CD4-positive, alpha-beta T cell (primary cell): Measurements from ENCODE around the gene YWHAG. TPM values are rescaled to one million over a fixed set of nuclear protein-coding genes. Genes with fewer than 3 reads are reported as not detected.

Experiments used
- ATAC-seq: fragments of 200-7000 bp; cut with Tn5 transposase; one replicate; pipeline ENCODE4 v1.10.0; 2022; ENCODE audit warnings: mild to moderate bottlenecking; ENCODE audit not compliant: poor library complexity
- CTCF ChIA-PET: fragments of 350-600 bp; sonication (Branson Sonifier 250); formaldehyde crosslinking; loops from one replicate; lab custom pipeline; 2021; ENCODE audit warnings: antibody characterized with exemption, inconsistent platforms; lab: Charles Lee
- POLR2A ChIA-PET: fragments of 350-600 bp; sonication (Branson Sonifier 250); formaldehyde crosslinking; loops from one replicate; lab custom pipeline; 2021; ENCODE audit warnings: antibody characterized with exemption, inconsistent platforms; lab: Charles Lee
- DNase-seq, 14 experiments: peaks; one replicate each; pipeline ENCODE4 v3.0.0-alpha.2; 2013 to 2020; ENCODE audit warnings: mixed read lengths in 2 of 14
- H3K27ac ChIP-seq, 2 donors: one replicate each; pipeline versions ENCODE4 v1.5.1 to v1.7.0; 2013; ENCODE audit warnings: low read length in 2 of 2, low read depth in 1 of 2, mild to moderate bottlenecking in 1 of 2
- H3K27me3 ChIP-seq, 2 experiments: 1 replicate in 1 of 2; 2 replicates in 1 of 2; pipeline versions ENCODE4 v1.6.1 to v1.7.0; 2013; ENCODE audit warnings: low read length in 2 of 2, control low read depth in 1 of 2, mild to moderate bottlenecking in 1 of 2, moderate library complexity in 1 of 2; ENCODE audit not compliant: insufficient read depth in 2 of 2, control insufficient read depth in 1 of 2
- H3K36me3 ChIP-seq: one replicate; pipeline ENCODE4 v1.6.1; 2013; ENCODE audit warnings: low read length, control low read depth; ENCODE audit not compliant: insufficient read depth
- H3K4me1 ChIP-seq: one replicate; pipeline ENCODE4 v1.6.1; 2013; ENCODE audit warnings: low read length, control low read depth; ENCODE audit not compliant: insufficient read depth
- H3K4me3 ChIP-seq: one replicate; pipeline ENCODE4 v1.5.1; 2013; ENCODE audit warnings: mild to moderate bottlenecking, low read length, moderate library complexity
- H3K9me3 ChIP-seq, 2 experiments: 1 replicate in 1 of 2; 2 replicates in 1 of 2; pipeline versions ENCODE4 v1.6.1 to v1.7.0; 2013; ENCODE audit warnings: low read length in 2 of 2, mild to moderate bottlenecking in 2 of 2, control low read depth in 1 of 2, moderate library complexity in 1 of 2; ENCODE audit not compliant: control insufficient read depth in 1 of 2, insufficient read depth in 1 of 2
- H3K27ac Mint-ChIP-seq: one replicate; pipeline ENCODE4 v1.8.0; 2020; ENCODE audit warnings: mixed read lengths
- H3K27me3 Mint-ChIP-seq: one replicate; pipeline ENCODE4 v1.8.0; 2021; ENCODE audit warnings: mixed read lengths
- H3K36me3 Mint-ChIP-seq: one replicate; pipeline ENCODE4 v1.8.0; 2021; ENCODE audit warnings: low read depth, mixed read lengths
- H3K4me1 Mint-ChIP-seq: one replicate; pipeline ENCODE4 v1.8.0; 2021; ENCODE audit warnings: low read depth, mixed read lengths
- H3K4me3 Mint-ChIP-seq: one replicate; pipeline ENCODE4 v1.8.0; 2020; ENCODE audit warnings: mild to moderate bottlenecking, mixed read lengths
- H3K9me3 Mint-ChIP-seq: one replicate; pipeline ENCODE4 v1.8.0; 2020; ENCODE audit warnings: mixed read lengths
- intact Hi-C, 2 experiments: fragments of 100-400 bp; cut with DNase I in 1 of 2; cut with micrococcal nuclease in 1 of 2; formaldehyde crosslinking; loops; one replicate each; pipeline versions ENCODE4 v1.15.1 to v1.9.0; 2023 to 2025; cut with DNase I, micrococcal nuclease
- total RNA-seq, 174 experiments: library from RNA in 2 of 174; stranded (reverse) in 2 of 174; gene quantifications; one replicate each; pipeline ENCODE4 v1.2.3 and lab custom pipeline; 2021 to 2026
- TF ChIP-seq, protein P1 (sequence below): fragments of 200-600 bp; IDR thresholded peaks from one replicate; pipeline ENCODE4 v1.8.0; 2022; ENCODE audit warnings: antibody characterized with exemption, mild to moderate bottlenecking

Gene YWHAG
- total RNA-seq, 2 experiments from 2014 or later: 23.4 to 24.3 TPM

DNA sequence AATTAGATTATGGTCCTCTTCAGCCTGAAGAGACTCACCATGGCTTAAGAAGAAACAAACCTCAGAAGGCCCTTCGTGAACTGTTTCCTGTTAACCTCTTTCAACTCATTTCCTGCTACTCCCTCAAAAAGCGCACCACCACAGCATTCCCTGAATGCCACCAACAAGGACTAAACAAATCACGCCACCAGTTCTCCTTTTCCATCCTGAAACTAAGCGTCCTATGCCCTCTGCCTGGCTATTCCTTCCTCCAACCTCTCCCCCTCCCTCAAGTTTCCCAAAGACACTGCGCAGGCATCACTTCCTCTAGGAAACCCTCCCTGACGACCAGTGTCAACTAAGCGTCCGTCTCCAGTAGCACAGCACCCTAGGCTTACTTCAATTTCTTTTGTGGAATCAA is 12.0 kb downstream of the YWHAG start:
- intact Hi-C loops: no loop called here
- H3K27me3 ChIP-seq: no peaks in the 10 kb centered on the region
- Mint-ChIP-seq H3K9me3 (no peaks in the 10 kb centered on the region), H3K4me3 (peak overlapping the region; percentile 61), H3K4me1 (peaks cover 73% of the 10 kb centered on the region), H3K36me3 (peaks cover 86% of the 10 kb centered on the region), H3K27ac (peak overlapping the region; percentile 18), H3K27me3 (no peaks in the 10 kb centered on the region)
- H3K27ac ChIP-seq: no peak overlapping the region
- DNase-seq: no peak
- CTCF ChIA-PET: no interaction called here
- H3K36me3 ChIP-seq: peaks cover 50% of the 10 kb centered on the region
- POLR2A ChIA-PET: no interaction called here
- H3K4me3 ChIP-seq: no peak overlapping the region
- ATAC-seq: no peak
- peaks cover 32% of the 10 kb centered on the region for H3K4me1 ChIP-seq
- TF ChIP-seq, protein P1, sequence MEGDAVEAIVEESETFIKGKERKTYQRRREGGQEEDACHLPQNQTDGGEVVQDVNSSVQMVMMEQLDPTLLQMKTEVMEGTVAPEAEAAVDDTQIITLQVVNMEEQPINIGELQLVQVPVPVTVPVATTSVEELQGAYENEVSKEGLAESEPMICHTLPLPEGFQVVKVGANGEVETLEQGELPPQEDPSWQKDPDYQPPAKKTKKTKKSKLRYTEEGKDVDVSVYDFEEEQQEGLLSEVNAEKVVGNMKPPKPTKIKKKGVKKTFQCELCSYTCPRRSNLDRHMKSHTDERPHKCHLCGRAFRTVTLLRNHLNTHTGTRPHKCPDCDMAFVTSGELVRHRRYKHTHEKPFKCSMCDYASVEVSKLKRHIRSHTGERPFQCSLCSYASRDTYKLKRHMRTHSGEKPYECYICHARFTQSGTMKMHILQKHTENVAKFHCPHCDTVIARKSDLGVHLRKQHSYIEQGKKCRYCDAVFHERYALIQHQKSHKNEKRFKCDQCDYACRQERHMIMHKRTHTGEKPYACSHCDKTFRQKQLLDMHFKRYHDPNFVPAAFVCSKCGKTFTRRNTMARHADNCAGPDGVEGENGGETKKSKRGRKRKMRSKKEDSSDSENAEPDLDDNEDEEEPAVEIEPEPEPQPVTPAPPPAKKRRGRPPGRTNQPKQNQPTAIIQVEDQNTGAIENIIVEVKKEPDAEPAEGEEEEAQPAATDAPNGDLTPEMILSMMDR: no peak
- no peaks in the 10 kb centered on the region for H3K9me3 ChIP-seq

DNA sequence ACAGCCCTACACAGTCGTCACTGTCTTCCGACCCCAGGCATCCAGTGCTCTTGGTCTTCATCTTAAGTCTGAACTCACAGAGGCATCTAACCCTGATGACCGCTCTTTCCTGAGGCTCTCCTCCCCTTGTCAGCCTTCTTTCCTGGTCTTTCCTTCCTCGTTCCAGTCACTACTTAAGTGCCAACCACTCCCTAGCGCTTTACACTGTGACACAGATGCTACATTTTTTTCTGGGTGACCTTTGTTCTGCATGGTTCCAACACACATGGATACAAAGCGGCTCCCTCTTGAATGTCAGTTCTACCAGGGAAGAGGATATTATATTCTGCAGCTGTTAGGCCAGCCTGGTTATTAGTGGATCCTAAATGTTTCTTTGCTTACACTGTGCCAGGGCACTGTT is 12.7 kb downstream of the YWHAG start:
- peaks cover 83% of the 10 kb centered on the region for H3K36me3 Mint-ChIP-seq
- CTCF ChIA-PET: no interaction called here

DNA sequence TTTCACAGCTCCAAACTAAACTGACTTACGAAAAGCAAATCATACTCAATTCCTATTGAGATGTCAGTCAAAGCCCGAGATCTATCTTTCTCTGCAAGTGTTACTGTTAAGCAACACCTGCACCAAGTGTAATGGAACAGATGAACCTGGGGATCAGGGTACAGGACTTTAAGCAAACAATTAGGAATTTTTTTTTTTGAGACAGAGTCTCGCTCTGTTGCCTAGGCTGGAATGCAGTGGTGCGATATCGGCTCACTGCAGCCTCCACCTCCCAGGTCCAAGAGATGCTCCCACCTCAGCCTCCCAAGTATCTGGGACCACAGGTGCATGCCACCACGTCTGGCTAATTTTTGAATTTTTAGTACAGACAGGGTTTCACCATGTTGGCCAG is 14.9 kb downstream of the YWHAG start:
- Histone ChIP-seq H3K27me3 (no peaks in the 10 kb centered on the region), H3K4me3 (no peak overlapping the region), H3K27ac (no peak overlapping the region), H3K36me3 (peaks cover 39% of the 10 kb centered on the region), H3K9me3 (no peaks in the 10 kb centered on the region), H3K4me1 (peaks cover 28% of the 10 kb centered on the region)
- DNase-seq (no peak), ATAC-seq (no peak)
- ChIA-PET POLR2A (interaction anchor here (0.6 to 2.0 kb wide), 2 partner anchors 14 to 767 kb away, joined by 3 to 9 read pairs; partner anchors contain the start of gene YWHAG), CTCF (interaction anchor here (0.7 to 0.9 kb wide), 2 partner anchors 15 to 16 kb away, joined by 3 read pairs; partner anchors contain the start of gene YWHAG)
- Mint-ChIP-seq H3K27me3 (no peaks in the 10 kb centered on the region), H3K36me3 (peaks cover 81% of the 10 kb centered on the region), H3K9me3 (no peaks in the 10 kb centered on the region), H3K4me3 (no peak overlapping the region), H3K4me1 (peaks cover 69% of the 10 kb centered on the region), H3K27ac (no peak overlapping the region)
- TF ChIP-seq, protein P1: no peak
- intact Hi-C loops: no loop called here

More for the DNA sequence above, 12.7 kb downstream of the YWHAG start:
- H3K27ac Mint-ChIP-seq: peak overlapping the region; percentile 18
- TF ChIP-seq, protein P1: no peak
- Histone ChIP-seq H3K9me3 (no peaks in the 10 kb centered on the region), H3K27ac (no peak overlapping the region), H3K4me3 (no peak overlapping the region), H3K36me3 (peaks cover 50% of the 10 kb centered on the region), H3K27me3 (no peaks in the 10 kb centered on the region), H3K4me1 (peaks cover 31% of the 10 kb centered on the region)
- POLR2A ChIA-PET: no interaction called here
- intact Hi-C loops: no loop called here
- DNase-seq (peak in 1 of 14 experiments; percentile 5), ATAC-seq (no peak)
- H3K4me1 Mint-ChIP-seq: peaks cover 72% of the 10 kb centered on the region
- H3K4me3 Mint-ChIP-seq: no peak overlapping the region
- no peaks in the 10 kb centered on the region for H3K27me3 Mint-ChIP-seq
- no peaks in the 10 kb centered on the region for H3K9me3 Mint-ChIP-seq
